HL-60 (cell line): ENCODE data around the gene IQGAP3.

ENCODE experiments used
- DNase-seq, 2 experiments: peaks; one replicate each; pipeline ENCODE4 v3.0.0-alpha.2; 2010 to 2020; ENCODE audit warnings: low read depth in 1 of 2, low spot score in 1 of 2
- H3K27ac ChIP-seq: fragments of 250-450 bp; sonication (Bioruptor Pico); replicated peaks from 2 replicates; pipeline ENCODE4 v1.5.1; 2020; ENCODE audit warnings: mild to moderate bottlenecking, moderate library complexity
- H3K27me3 ChIP-seq: fragments of 250-450 bp; sonication (Bioruptor Pico); 2 replicates; pipeline ENCODE4 v1.5.1; 2021; ENCODE audit warnings: mild to moderate bottlenecking, moderate library complexity; ENCODE audit not compliant: insufficient read depth, poor library complexity, severe bottlenecking
- H3K4me3 ChIP-seq: replicated peaks from 2 replicates; pipeline ENCODE4 v1.5.1; 2011; ENCODE audit warnings: mild to moderate bottlenecking, control low read depth, low read length; ENCODE audit not compliant: insufficient read depth
- GABPA ChIP-seq: IDR thresholded peaks from 2 replicates; pipeline ENCODE4 v1.6.1; 2012; ENCODE audit warnings: low read depth
- POLR2AphosphoS5 ChIP-seq: IDR thresholded peaks from 2 replicates; pipeline ENCODE4 v1.6.1; 2012; ENCODE audit warnings: low read depth
- REST ChIP-seq: IDR thresholded peaks from 2 replicates; pipeline ENCODE4 v1.6.1; 2012; ENCODE audit warnings: low read depth; ENCODE audit not compliant: insufficient replicate concordance
- SPI1 ChIP-seq: IDR thresholded peaks from 2 replicates; pipeline ENCODE4 v1.6.1; 2012; ENCODE audit warnings: low read depth, mild to moderate bottlenecking, borderline replicate concordance
- TF ChIP-seq, protein P1 (sequence below): IDR thresholded peaks from one replicate; pipeline ENCODE4 v1.5.1; 2011; ENCODE audit warnings: low read length, control low read depth, inconsistent platforms; ENCODE audit not compliant: insufficient read depth

Gene IQGAP3

GRCh38 chr1:156497743-156498431 lies 74.5 kb downstream of the IQGAP3 start:
- no peaks in the 10 kb centered on the region for H3K27me3 ChIP-seq
- H3K4me3 ChIP-seq: peak overlapping the region; percentile 81
- H3K27ac ChIP-seq: no peak overlapping the region
- TF ChIP-seq, protein P1, sequence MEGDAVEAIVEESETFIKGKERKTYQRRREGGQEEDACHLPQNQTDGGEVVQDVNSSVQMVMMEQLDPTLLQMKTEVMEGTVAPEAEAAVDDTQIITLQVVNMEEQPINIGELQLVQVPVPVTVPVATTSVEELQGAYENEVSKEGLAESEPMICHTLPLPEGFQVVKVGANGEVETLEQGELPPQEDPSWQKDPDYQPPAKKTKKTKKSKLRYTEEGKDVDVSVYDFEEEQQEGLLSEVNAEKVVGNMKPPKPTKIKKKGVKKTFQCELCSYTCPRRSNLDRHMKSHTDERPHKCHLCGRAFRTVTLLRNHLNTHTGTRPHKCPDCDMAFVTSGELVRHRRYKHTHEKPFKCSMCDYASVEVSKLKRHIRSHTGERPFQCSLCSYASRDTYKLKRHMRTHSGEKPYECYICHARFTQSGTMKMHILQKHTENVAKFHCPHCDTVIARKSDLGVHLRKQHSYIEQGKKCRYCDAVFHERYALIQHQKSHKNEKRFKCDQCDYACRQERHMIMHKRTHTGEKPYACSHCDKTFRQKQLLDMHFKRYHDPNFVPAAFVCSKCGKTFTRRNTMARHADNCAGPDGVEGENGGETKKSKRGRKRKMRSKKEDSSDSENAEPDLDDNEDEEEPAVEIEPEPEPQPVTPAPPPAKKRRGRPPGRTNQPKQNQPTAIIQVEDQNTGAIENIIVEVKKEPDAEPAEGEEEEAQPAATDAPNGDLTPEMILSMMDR: no peak
- TF ChIP-seq POLR2AphosphoS5 (no peak), REST (no peak), GABPA (no peak), SPI1 (no peak)
- DNase-seq: peak in 1 of 2 experiments; percentile 68

DNA sequence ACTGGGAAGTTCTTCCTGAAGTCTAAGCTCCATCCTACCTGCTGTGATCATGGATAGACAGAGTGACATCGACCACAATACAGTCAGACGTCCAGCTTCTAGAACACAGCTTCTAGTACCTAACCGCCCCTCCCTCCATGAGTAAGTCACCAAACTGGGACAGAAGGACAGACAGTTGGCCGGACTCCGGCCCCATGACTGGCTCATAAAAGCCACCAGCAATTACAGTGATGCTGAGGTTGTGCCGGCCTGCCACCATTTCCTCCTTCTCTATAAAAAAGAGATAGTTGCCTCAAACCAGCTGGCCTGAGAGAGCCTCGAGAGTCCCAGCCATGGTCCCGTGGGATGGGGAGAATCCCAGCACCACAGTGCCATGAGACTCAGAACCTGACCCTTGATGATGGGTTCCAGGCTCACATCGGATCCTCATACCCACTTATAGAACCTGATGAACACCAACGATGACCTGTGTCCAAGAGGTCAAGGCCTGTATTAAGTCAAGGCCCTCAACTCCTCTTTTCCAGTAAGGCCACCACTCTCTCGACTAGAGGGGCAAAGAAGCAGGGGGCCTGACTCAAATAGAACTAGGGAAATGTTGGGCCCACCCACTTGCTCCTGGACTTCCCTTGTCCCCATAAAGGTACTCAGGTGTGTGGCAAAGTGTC lies 75.2 kb downstream of the IQGAP3 start:
- Histone ChIP-seq H3K4me3 (peak overlapping the region; percentile 81), H3K27ac (no peak overlapping the region), H3K27me3 (no peaks in the 10 kb centered on the region)
- TF ChIP-seq SPI1 (no peak), GABPA (no peak), POLR2AphosphoS5 (no peak), REST (no peak)
- TF ChIP-seq, protein P1: no peak
- DNase-seq: peak in 1 of 2 experiments; percentile 32

DNA sequence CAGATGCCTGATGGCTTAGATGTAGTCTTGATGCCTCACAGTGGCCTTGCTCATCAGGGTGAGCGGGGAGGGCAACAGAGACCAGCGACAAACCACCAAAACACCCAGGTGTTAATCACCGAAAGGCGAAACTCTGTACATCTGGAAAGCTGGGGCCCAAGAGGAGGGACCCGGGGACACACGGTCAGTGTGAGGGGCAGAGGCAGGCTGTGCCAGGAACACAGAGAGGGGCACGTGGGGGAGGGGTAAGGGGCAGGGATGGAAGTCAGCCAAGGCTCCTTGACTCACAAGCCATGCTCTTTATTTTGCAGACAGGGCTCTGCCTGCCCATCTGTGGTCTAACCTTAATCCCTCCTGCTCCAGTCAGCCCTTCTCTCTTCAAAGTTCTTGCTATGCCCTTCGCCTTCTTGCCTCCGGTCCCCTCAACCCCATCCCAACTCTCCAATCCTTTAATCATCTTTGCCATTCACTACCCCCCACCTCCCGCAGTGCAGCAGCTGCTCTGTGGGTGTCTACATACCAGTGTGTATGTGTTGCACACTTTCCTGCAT lies 76.1 kb downstream of the IQGAP3 start:
- TF ChIP-seq, protein P1: no peak
- no peak for TF ChIP-seq GABPA
- no peak for TF ChIP-seq POLR2AphosphoS5
- no peak for TF ChIP-seq REST
- no peak for TF ChIP-seq SPI1
- no peak overlapping the region for H3K27ac ChIP-seq
- no peaks in the 10 kb centered on the region for H3K27me3 ChIP-seq
- H3K4me3 ChIP-seq: peak overlapping the region; percentile 81
- peak in 1 of 2 experiments; percentile 59 for DNase-seq
